ENCODE data around the gene KANSL1L.
"Not testable (repeated sequence)": the region's sequence is repeated elsewhere in the genome, so short reads cannot be mapped to it uniquely, and the experiment has no call there.

KANSL1L gene

GRCh38 chr2:210188755-210189154, 17.5 kb upstream of the KANSL1L start:
- peaks cover 3% of the 10 kb centered on the region for H3K27me3 Mint-ChIP-seq
- H3K36me3 Mint-ChIP-seq: peaks cover 11% of the 10 kb centered on the region
- H3K4me3 Mint-ChIP-seq: no peak overlapping the region
- CTCF ChIA-PET: interaction anchor here (0.9 kb wide), 1 partner anchor 8 kb away, joined by 3 read pairs; no protein-coding TSS in a partner anchor
- DNase-seq: no peak
- peaks cover 21% of the 10 kb centered on the region for H3K9me3 Mint-ChIP-seq
- H3K4me1 Mint-ChIP-seq: peaks cover 4% of the 10 kb centered on the region
- H3K27ac Mint-ChIP-seq: no peak overlapping the region

DNA sequence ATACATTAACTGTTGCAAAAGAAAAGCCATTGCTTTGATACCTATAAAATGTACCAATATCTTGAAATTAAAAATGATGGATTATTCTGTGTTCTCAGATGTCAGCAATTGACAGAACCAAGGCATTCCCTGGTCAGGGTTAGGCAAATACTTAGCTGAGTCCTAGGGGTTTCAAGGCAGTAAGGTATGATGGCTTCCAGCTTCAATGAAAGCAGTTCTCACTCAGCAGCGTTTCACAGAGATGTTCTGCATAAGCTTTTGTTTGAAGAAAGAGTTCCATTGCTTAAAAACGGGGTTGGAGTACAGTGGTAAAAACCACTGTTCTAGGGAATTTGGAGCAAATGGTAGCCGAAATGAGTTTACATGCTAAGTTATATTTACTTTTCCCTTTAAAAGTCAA, 17.0 kb upstream of the KANSL1L start:
- Mint-ChIP-seq H3K4me3 (no peak overlapping the region), H3K36me3 (peaks cover 15% of the 10 kb centered on the region), H3K27me3 (no peaks in the 10 kb centered on the region), H3K9me3 (peaks cover 25% of the 10 kb centered on the region), H3K4me1 (peaks cover 10% of the 10 kb centered on the region), H3K27ac (no peak overlapping the region)
- CTCF ChIA-PET: interaction anchor here (0.6 to 0.9 kb wide), 2 partner anchors 8 to 186 kb away, joined by 3 read pairs; no protein-coding TSS in a partner anchor
- DNase-seq: no peak

GRCh38 chr2:210183936-210184335, 12.7 kb upstream of the KANSL1L start:
- Mint-ChIP-seq H3K27me3 (peaks cover 11% of the 10 kb centered on the region), H3K4me1 (peaks cover 24% of the 10 kb centered on the region), H3K36me3 (peaks cover 15% of the 10 kb centered on the region), H3K9me3 (peaks cover 30% of the 10 kb centered on the region)
- H3K27ac Mint-ChIP-seq, DNase-seq, CTCF ChIA-PET, H3K4me3 Mint-ChIP-seq: not testable (repeated sequence)

DNA sequence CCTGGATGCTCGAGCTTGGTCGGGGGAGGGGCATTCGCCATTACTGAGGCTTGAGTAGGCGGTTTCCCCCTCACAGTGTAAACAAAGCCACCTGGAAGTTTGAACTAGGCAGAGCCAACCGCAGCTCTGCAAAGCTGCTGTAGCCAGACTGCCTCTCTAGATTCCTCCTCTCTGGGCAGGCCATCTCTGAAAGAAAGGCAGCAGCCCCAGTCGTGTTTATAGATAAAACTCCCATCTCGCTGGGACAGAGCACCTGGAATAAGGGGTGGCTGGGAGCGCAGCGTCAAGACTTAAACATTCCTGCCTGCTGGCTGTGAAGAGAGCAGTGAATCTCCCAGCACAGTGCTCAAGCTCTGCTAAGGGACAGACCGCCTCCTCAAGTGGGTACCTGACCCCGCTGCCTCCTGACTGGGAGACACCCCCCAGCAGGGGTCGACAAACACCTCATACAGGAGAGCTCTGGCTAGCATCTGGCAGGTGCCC, 10.4 kb upstream of the KANSL1L start:
- peak overlapping the region; percentile 20 for H3K27ac Mint-ChIP-seq
- peaks cover 24% of the 10 kb centered on the region for H3K4me1 Mint-ChIP-seq
- peak; percentile 54 for DNase-seq
- CTCF ChIA-PET: interaction anchor here (1.9 kb wide), 1 partner anchor 203 kb away, joined by 6 read pairs; no protein-coding TSS in a partner anchor
- peaks cover 11% of the 10 kb centered on the region for H3K27me3 Mint-ChIP-seq
- not testable (repeated sequence) for H3K4me3 Mint-ChIP-seq
- H3K36me3 Mint-ChIP-seq: peaks cover 15% of the 10 kb centered on the region
- H3K9me3 Mint-ChIP-seq: peaks cover 30% of the 10 kb centered on the region

- not testable (repeated sequence) for H3K4me3 Mint-ChIP-seq, DNase-seq
- CTCF ChIA-PET: interaction anchor here (1.4 to 1.9 kb wide), 2 partner anchors 108 to 203 kb away, joined by 3 to 6 read pairs; no protein-coding TSS in a partner anchor
- H3K27me3 Mint-ChIP-seq: peaks cover 11% of the 10 kb centered on the region
- peaks cover 15% of the 10 kb centered on the region for H3K36me3 Mint-ChIP-seq
- H3K9me3 Mint-ChIP-seq: peaks cover 29% of the 10 kb centered on the region
- H3K27ac Mint-ChIP-seq: peak overlapping the region; percentile 20
- peaks cover 24% of the 10 kb centered on the region for H3K4me1 Mint-ChIP-seq
These were observed 9.9 kb upstream of the KANSL1L start for GRCh38 chr2:210181033-210181605.

- DNase-seq: no peak
- CTCF ChIA-PET: interaction anchor here (1.4 kb wide), 1 partner anchor 108 kb away, joined by 3 read pairs; no protein-coding TSS in a partner anchor
- peaks cover 26% of the 10 kb centered on the region for H3K9me3 Mint-ChIP-seq
- peaks cover 15% of the 10 kb centered on the region for H3K36me3 Mint-ChIP-seq
- peaks cover 24% of the 10 kb centered on the region for H3K4me1 Mint-ChIP-seq
- no peak overlapping the region for H3K27ac Mint-ChIP-seq
- H3K27me3 Mint-ChIP-seq: peaks cover 13% of the 10 kb centered on the region
- no peak overlapping the region for H3K4me3 Mint-ChIP-seq
These were observed 9.3 kb upstream of the KANSL1L start for GRCh38 chr2:210180477-210180876.

DNA sequence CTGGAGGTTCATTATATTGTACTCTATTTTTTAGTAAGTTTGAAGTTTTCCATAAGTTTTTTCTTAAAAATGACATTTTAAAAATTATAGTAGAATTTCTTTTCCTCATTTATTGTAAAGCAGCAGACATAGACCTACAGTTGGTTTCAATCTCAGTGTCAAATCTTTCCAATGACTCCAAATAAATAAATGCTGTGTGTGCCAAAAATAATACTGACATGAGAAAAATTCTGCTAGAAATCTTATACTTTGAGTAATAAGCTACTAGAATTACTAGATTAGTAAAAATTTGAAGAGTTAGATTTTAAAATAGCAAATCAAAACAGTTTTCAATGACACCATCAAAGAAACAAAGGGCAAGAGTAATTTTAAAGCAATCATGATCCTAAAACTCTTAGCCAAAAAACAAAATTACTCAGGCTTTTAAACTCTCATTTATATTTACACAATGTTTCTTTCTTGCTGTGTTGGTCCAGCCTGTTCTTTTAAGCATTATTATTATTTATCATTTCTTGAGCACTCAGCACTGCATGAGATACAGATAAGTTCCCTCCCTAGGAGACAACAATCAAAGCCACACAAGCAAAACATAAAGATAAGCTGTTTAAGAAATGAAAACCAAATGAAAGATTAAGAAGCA, 8.3 kb upstream of the KANSL1L start:
- Mint-ChIP-seq H3K27ac (peak overlapping the region; percentile 43), H3K4me1 (peaks cover 24% of the 10 kb centered on the region), H3K27me3 (peaks cover 17% of the 10 kb centered on the region), H3K4me3 (no peak overlapping the region), H3K36me3 (peaks cover 11% of the 10 kb centered on the region), H3K9me3 (peaks cover 17% of the 10 kb centered on the region)
- no peak for DNase-seq
- CTCF ChIA-PET: interaction anchor here (0.6 kb wide), 1 partner anchor 103 kb away, joined by 3 read pairs; no protein-coding TSS in a partner anchor

GRCh38 chr2:210177769-210178168, 6.6 kb upstream of the KANSL1L start:
- no peak for DNase-seq
- Mint-ChIP-seq H3K4me3 (no peak overlapping the region), H3K9me3 (peaks cover under 1% of the 10 kb centered on the region), H3K27ac (no peak overlapping the region), H3K4me1 (peaks cover 14% of the 10 kb centered on the region), H3K36me3 (no peaks in the 10 kb centered on the region), H3K27me3 (peaks cover 19% of the 10 kb centered on the region)
- CTCF ChIA-PET: no interaction called here

- H3K36me3 Mint-ChIP-seq, H3K27ac Mint-ChIP-seq, CTCF ChIA-PET, H3K9me3 Mint-ChIP-seq, H3K4me3 Mint-ChIP-seq, DNase-seq: not testable (repeated sequence)
- peaks cover 14% of the 10 kb centered on the region for H3K4me1 Mint-ChIP-seq
- H3K27me3 Mint-ChIP-seq: peaks cover 21% of the 10 kb centered on the region
These were observed 5.9 kb upstream of the KANSL1L start for GRCh38 chr2:210177115-210177514.

- DNase-seq: no peak
- H3K27me3 Mint-ChIP-seq: peaks cover 26% of the 10 kb centered on the region
- CTCF ChIA-PET: interaction anchor here (1.0 kb wide), 1 partner anchor 22 kb away, joined by 3 read pairs; no protein-coding TSS in a partner anchor
- no peak overlapping the region for H3K27ac Mint-ChIP-seq
- H3K36me3 Mint-ChIP-seq: no peaks in the 10 kb centered on the region
- H3K9me3 Mint-ChIP-seq: no peaks in the 10 kb centered on the region
- no peak overlapping the region for H3K4me3 Mint-ChIP-seq
- peaks cover 22% of the 10 kb centered on the region for H3K4me1 Mint-ChIP-seq
These were observed 2.9 kb upstream of the KANSL1L start for GRCh38 chr2:210174086-210174485.

DNA sequence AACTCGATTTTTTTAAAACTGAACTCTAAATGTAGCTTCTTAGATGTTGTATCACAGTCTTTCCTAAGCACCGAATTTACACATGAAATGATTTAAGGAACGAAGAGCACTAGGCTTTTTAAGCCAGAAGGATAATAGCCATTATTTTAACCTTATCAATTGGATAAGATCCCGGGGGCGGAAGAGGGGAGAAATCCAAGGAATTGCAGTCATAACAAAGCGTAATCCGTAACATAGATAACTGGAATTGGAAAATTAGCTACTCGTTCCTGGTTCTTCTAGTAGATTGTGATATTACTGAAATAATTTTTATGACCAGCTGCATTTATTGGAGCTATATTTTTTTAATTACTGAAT, 988 bp upstream of the KANSL1L start:
- no peak for DNase-seq
- Mint-ChIP-seq H3K27ac (peak overlapping the region; percentile 80), H3K27me3 (peaks cover 26% of the 10 kb centered on the region), H3K9me3 (no peaks in the 10 kb centered on the region), H3K4me3 (peak overlapping the region; percentile 98), H3K4me1 (peaks cover 31% of the 10 kb centered on the region), H3K36me3 (no peaks in the 10 kb centered on the region)
- CTCF ChIA-PET: no interaction called here

GRCh38 chr2:210170446-210171303, 534 bp downstream of the KANSL1L start:
- peak; percentile 98 for DNase-seq
- Mint-ChIP-seq H3K27ac (peak overlapping the region; percentile 90), H3K27me3 (peaks cover 25% of the 10 kb centered on the region), H3K4me3 (peak overlapping the region; percentile 98), H3K36me3 (no peaks in the 10 kb centered on the region), H3K4me1 (peaks cover 31% of the 10 kb centered on the region), H3K9me3 (no peaks in the 10 kb centered on the region)
- CTCF ChIA-PET: no interaction called here

GRCh38 chr2:210170196-210170445, 1.1 kb downstream of the KANSL1L start:
- Mint-ChIP-seq H3K4me1 (peaks cover 31% of the 10 kb centered on the region), H3K4me3 (peak overlapping the region; percentile 98), H3K27ac (peak overlapping the region; percentile 90), H3K27me3 (peaks cover 20% of the 10 kb centered on the region), H3K9me3 (no peaks in the 10 kb centered on the region), H3K36me3 (no peaks in the 10 kb centered on the region)
- CTCF ChIA-PET: no interaction called here
- no peak for DNase-seq

- Mint-ChIP-seq H3K4me3 (peak overlapping the region; percentile 98), H3K27ac (peak overlapping the region; percentile 90), H3K36me3 (no peaks in the 10 kb centered on the region), H3K9me3 (no peaks in the 10 kb centered on the region), H3K27me3 (peaks cover 20% of the 10 kb centered on the region), H3K4me1 (peaks cover 31% of the 10 kb centered on the region)
- CTCF ChIA-PET: no interaction called here
- DNase-seq: no peak
These were observed 1.6 kb downstream of the KANSL1L start for GRCh38 chr2:210169516-210170195.

Measured in activated naive CD4-positive, alpha-beta T cell treated with anti-CD3 and anti-CD28 coated beads, Interleukin-2, amount 10 ng/mL, durations not matched to agents 7 days and 5 days (primary cell).